Activated naive CD4-positive, alpha-beta T cell treated with Interleukin-2 at 50 U/mL for 16 hours (primary cell): Measurements from ENCODE around the gene TIMM23.
A peak's percentile ranks its signal among the peaks of the same experiment; 100 is the strongest.
"Not testable (repeated sequence)": the region's sequence is repeated elsewhere in the genome, so short reads cannot be mapped to it uniquely, and the experiment has no call there.

Experiments used
- DNase-seq: peaks from one replicate; pipeline ENCODE4 v3.0.0-alpha.2; 2020

TIMM23 gene

GRCh38 chr10:45972106-45972812, at the start of gene TIMM23:
Gene TIMM23 (plus strand): TSS chr10:45972489. CDS start chr10:45972625, 136 bp downstream.
- peak; percentile 91 for DNase-seq

- not testable (repeated sequence) for DNase-seq
These were observed 45.5 kb upstream of the TIMM23 start for GRCh38 chr10:45926790-45927189.

- DNase-seq, result not testable (repeated sequence)
These were observed 41.0 kb upstream of the TIMM23 start for GRCh38 chr10:45931305-45931704.

- DNase-seq, result not testable (repeated sequence)
These were observed 37.5 kb upstream of the TIMM23 start for GRCh38 chr10:45934788-45935187.

GRCh38 chr10:45939176-45939697, 33.1 kb upstream of the TIMM23 start:
- DNase-seq, result not testable (repeated sequence)

- not testable (repeated sequence) for DNase-seq
These were observed 31.1 kb upstream of the TIMM23 start for GRCh38 chr10:45941196-45941595.

GRCh38 chr10:45945476-45945875, 26.8 kb upstream of the TIMM23 start:
- DNase-seq, result not testable (repeated sequence)

- not testable (repeated sequence) for DNase-seq
These were observed 24.9 kb upstream of the TIMM23 start for GRCh38 chr10:45947363-45947762.

GRCh38 chr10:45948801-45949200, 23.5 kb upstream of the TIMM23 start:
- DNase-seq, result not testable (repeated sequence)

- not testable (repeated sequence) for DNase-seq
These were observed 17.9 kb upstream of the TIMM23 start for GRCh38 chr10:45954367-45954766.

- not testable (repeated sequence) for DNase-seq
These were observed 15.7 kb upstream of the TIMM23 start for GRCh38 chr10:45956634-45957033.

- DNase-seq, result not testable (repeated sequence)
These were observed 14.4 kb upstream of the TIMM23 start for GRCh38 chr10:45957928-45958327.

- not testable (repeated sequence) for DNase-seq
These were observed 9.4 kb upstream of the TIMM23 start for GRCh38 chr10:45962686-45963452.

GRCh38 chr10:45971019-45971418, 1.3 kb upstream of the TIMM23 start:
- DNase-seq, result not testable (repeated sequence)

- DNase-seq, result not testable (repeated sequence)
These were observed 565 bp upstream of the TIMM23 start for GRCh38 chr10:45971742-45972105.

- DNase-seq, result not testable (repeated sequence)
These were observed 502 bp downstream of the TIMM23 start for GRCh38 chr10:45972813-45973169.

GRCh38 chr10:45974041-45974440, 1.8 kb downstream of the TIMM23 start:
- DNase-seq, result not testable (repeated sequence)

- not testable (repeated sequence) for DNase-seq
These were observed 6.3 kb downstream of the TIMM23 start for GRCh38 chr10:45978554-45978953.

- DNase-seq, result not testable (repeated sequence)
These were observed 9.1 kb downstream of the TIMM23 start for GRCh38 chr10:45981367-45981766.

- peak; percentile 15 for DNase-seq
These were observed 11.4 kb downstream of the TIMM23 start for GRCh38 chr10:45983538-45984186.

GRCh38 chr10:45984473-45984872, 12.2 kb downstream of the TIMM23 start:
- not testable (repeated sequence) for DNase-seq

- not testable (repeated sequence) for DNase-seq
These were observed 13.3 kb downstream of the TIMM23 start for GRCh38 chr10:45985590-45985989.

GRCh38 chr10:45997557-45997956, 25.3 kb downstream of the TIMM23 start:
- DNase-seq, result no peak
